Ovary (tissue), 9 donors: ENCODE data around the gene STOM. TPM values are rescaled to one million over a fixed set of nuclear protein-coding genes. Genes with fewer than 3 reads are reported as not detected.

ENCODE experiments used
- DNase-seq, 5 donors: peaks; one replicate each; pipeline ENCODE4 v3.0.0-alpha.2; 2019 to 2020
- H3K27ac ChIP-seq, 2 donors: fragments of 200-600 bp; one replicate each; pipeline versions ENCODE4 v1.5.1 to v1.8.0; 2019 to 2022
- H3K27me3 ChIP-seq: fragments of 200-600 bp; one replicate; pipeline ENCODE4 v1.8.0; 2022
- H3K36me3 ChIP-seq: fragments of 200-600 bp; sonication (generic); one replicate; pipeline ENCODE4 v1.5.1; 2019
- H3K4me1 ChIP-seq: one replicate; pipeline ENCODE4 v1.8.1; 2013; ENCODE audit warnings: mild to moderate bottlenecking, moderate library complexity; ENCODE audit not compliant: insufficient read depth
- H3K4me3 ChIP-seq: fragments of 200-600 bp; sonication (generic); one replicate; pipeline ENCODE4 v1.5.1; 2017
- H3K9me3 ChIP-seq, 2 donors: fragments of 200-600 bp in 1 of 2; sonication (generic) in 1 of 2; one replicate each; pipeline versions ENCODE4 v1.5.1 to v1.8.1; 2013 to 2019; ENCODE audit warnings: mild to moderate bottlenecking in 1 of 2, moderate library complexity in 1 of 2
- CTCF ChIP-seq, 3 donors: fragments of 450-650 bp in 2 of 3; fragments of 200-600 bp in 1 of 3; IDR thresholded peaks; one replicate each; pipeline versions ENCODE4 v1.5.1 to v1.8.0; 2016 to 2022; ENCODE audit warnings: antibody characterized with exemption in 3 of 3, mild to moderate bottlenecking in 1 of 3
- EP300 ChIP-seq: sonication (generic); formaldehyde crosslinking; IDR thresholded peaks from one replicate; pipeline ENCODE4 v1.6.1; 2017; ENCODE audit warnings: antibody characterized with exemption
- POLR2A ChIP-seq: fragments of 450-650 bp; IDR thresholded peaks from one replicate; pipeline ENCODE4 v1.6.1; 2017; ENCODE audit warnings: antibody characterized with exemption, mild to moderate bottlenecking, moderate library complexity
- WGBS, 3 donors: extraction: QIAGEN DNeasy Blood & Tissue Kit in 1 of 3; methylation state at CpG; one replicate each; pipeline versions ENCODE4 v1.1.5 to v1.1.7; 2013 to 2017; 5-methylcytosine and 5-hydroxymethylcytosine counted together
- intact Hi-C, 4 donors: fragments of 100-400 bp; cut with DNase I; formaldehyde crosslinking; loops; one replicate each; pipeline versions ENCODE4 v1.11.0 to v1.15.1; 2022 to 2023
- polyA plus RNA-seq, 2 donors: library from polyadenylated mRNA; stranded (reverse); fragments of 200-250 nt in 1 of 2; fragments of 350-450 nt in 1 of 2; fragmentation: Illumina TruSeq in 1 of 2; extraction: RNeasy Lipid Tissue Mini Kit (QIAGEN cat#74804) in 1 of 2; gene quantifications; one replicate each; pipeline ENCODE4 v1.2.3, GENCODE V29; 2013 to 2014
- total RNA-seq, 7 donors: library from RNA; depleted of rRNA in 2 of 7; stranded (reverse); fragments of >200 nt in 2 of 7; fragmentation: NEBNext Ultra II Directional in 3 of 7; extraction: Animal tissue kit (Norgen Biotek cat#: 25700) in 3 of 7; gene quantifications; one replicate each; pipeline versions ENCODE4 v1.1.0 to v1.2.4, GENCODE V29; 2016 to 2023
- donor health status: DM: no; HTN: no; CAD: no; lungs with moderate emphysema.
- donor health status: DM: no; HTN: no; CAD: no.
- donor health status: Bipolar disorder and iron deficiency.
- donor health status: DM: yes; HTN: yes; CAD: no.
- donor health status: DM: no; HTN: no; CAD: no.
- donor health status: DM: yes; HTN: yes; CAD: no.

Gene STOM
- total and polyA plus RNA-seq, 9 donors = 73.1 to 205 (median 164) TPM

- no peaks in the 10 kb centered on the region for H3K36me3 ChIP-seq
- no peaks in the 10 kb centered on the region for H3K9me3 ChIP-seq
- TF ChIP-seq POLR2A = no peak
- TF ChIP-seq CTCF (IDR thresholded peaks at IDR 0.05) = no peak
- no peak for TF ChIP-seq EP300
- H3K4me1 ChIP-seq = no peaks in the 10 kb centered on the region
- H3K4me3 ChIP-seq = no peak overlapping the region
- H3K27ac ChIP-seq = no peak overlapping the region
- DNase-seq = no peak
- WGBS, 3 donors = 91 to 95% (median 93%) methylated on average over 3 of the region's 3 CpGs
- intact Hi-C loops = loop anchor here in 1 of 4 donors (5.0 kb wide), 1 partner anchor 167 kb away; no protein-coding TSS in a partner anchor
- H3K27me3 ChIP-seq = no peaks in the 10 kb centered on the region
These were observed 24.2 kb upstream of the STOM start for GRCh38 chr9:121394292-121394691.

DNA sequence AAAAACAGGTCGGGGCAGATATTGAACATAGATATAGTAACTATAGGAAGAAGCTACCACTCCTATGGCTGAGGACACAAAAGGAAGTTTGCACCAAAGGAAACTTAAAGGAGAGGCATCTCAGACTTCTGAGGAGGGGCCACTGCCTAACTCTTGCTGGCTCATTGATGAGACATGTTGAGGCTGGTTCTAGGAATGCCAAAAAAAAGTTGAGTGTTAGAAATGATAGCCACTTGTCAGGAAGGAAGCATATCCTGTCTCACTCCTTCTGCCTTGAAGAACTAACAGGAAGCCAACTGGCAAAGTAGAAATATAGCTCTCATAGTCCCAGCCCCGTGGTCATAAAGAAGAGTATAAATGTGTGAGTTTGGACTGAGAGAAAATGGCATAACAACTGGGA, 23.3 kb upstream of the STOM start:
- H3K9me3 ChIP-seq = no peaks in the 10 kb centered on the region
- TF ChIP-seq POLR2A = no peak
- no peak for TF ChIP-seq CTCF (IDR thresholded peaks at IDR 0.05)
- no peak for TF ChIP-seq EP300
- no peak for DNase-seq
- no peak overlapping the region for H3K4me3 ChIP-seq
- H3K27me3 ChIP-seq = no peaks in the 10 kb centered on the region
- intact Hi-C loops = loop anchor here in 1 of 4 donors (5.0 kb wide), 1 partner anchor 166 kb away; no protein-coding TSS in a partner anchor
- H3K4me1 ChIP-seq = no peaks in the 10 kb centered on the region
- WGBS, 3 donors = 63 to 68% (median 64%) methylated on average over 2 of the region's 2 CpGs
- H3K27ac ChIP-seq = no peak overlapping the region
- no peaks in the 10 kb centered on the region for H3K36me3 ChIP-seq

DNA sequence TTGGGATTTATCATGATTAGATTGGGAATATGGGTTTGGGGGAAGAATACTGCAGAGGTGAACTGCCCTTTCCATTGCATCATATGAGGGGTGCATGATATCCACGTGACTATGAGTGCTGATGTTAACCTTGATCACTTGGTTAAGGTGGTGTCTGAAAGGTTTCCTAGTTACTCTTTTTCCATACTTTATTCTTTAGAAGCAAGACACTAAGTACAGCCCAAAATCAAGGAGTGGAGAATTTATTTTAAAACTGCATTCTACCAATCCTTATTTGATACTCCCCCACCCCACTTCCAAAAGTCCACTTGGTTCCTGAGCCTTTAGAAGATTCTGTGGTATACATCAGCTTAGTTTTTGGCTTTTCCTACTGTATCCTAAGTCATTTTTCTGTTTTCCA, 20.3 kb upstream of the STOM start:
- intact Hi-C loops = loop anchor here in 1 of 4 donors (5.0 kb wide), 1 partner anchor 163 kb away; no protein-coding TSS in a partner anchor
- no peaks in the 10 kb centered on the region for H3K9me3 ChIP-seq
- TF ChIP-seq EP300 (no peak), POLR2A (no peak)
- WGBS, 3 donors = 71 to 74% (median 71%) methylated on average over 1 of the region's 1 CpG
- no peak overlapping the region for H3K27ac ChIP-seq
- DNase-seq = no peak
- no peaks in the 10 kb centered on the region for H3K4me1 ChIP-seq
- no peaks in the 10 kb centered on the region for H3K27me3 ChIP-seq
- H3K4me3 ChIP-seq = no peak overlapping the region
- H3K36me3 ChIP-seq = no peaks in the 10 kb centered on the region

DNA sequence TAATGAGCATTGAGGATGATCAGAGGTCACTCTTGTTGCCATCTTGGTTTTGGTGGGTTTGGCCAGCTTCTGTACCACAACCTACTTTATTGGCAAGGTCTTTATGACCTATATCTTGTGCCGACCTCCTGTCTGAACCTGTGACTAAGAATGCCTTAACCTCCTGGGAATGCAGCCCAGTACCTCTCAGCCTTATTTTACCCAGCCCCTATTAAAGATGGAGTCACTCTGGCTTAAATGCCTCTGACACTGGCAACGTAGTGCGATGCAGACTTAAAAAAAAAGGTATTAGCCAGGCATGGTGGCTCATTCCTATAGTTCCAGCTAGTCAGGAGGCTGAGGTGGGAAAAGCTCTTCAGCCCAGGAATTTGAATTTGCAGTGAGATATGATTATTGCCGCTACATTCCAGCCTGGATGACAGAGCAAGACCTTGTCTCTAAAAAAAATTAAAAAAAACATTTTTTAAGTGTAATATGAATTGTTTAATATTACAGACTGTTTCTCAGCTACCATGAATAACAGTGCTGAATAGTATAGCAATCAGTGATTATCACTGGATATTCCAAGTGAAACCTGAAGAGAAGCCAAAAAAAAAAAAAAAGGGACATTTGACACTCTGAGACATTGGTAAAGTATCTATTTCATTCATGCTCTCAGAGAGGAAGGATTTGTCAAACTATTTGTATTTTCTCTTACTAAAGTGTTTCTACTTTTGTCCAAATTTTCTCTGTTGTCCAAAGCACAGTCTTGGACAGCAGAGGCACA, 18.3 kb upstream of the STOM start:
- H3K27me3 ChIP-seq = no peaks in the 10 kb centered on the region
- no peaks in the 10 kb centered on the region for H3K9me3 ChIP-seq
- intact Hi-C loops = no loop called here
- WGBS, 3 donors = 68 to 86% (median 82%) methylated on average over 4 of the region's 4 CpGs
- TF ChIP-seq CTCF (IDR thresholded peaks at IDR 0.05) = no peak
- TF ChIP-seq EP300 = no peak
- TF ChIP-seq POLR2A = no peak
- no peak overlapping the region for H3K27ac ChIP-seq
- no peaks in the 10 kb centered on the region for H3K36me3 ChIP-seq
- no peak overlapping the region for H3K4me3 ChIP-seq
- no peak for DNase-seq
- no peaks in the 10 kb centered on the region for H3K4me1 ChIP-seq
